Adipocyte (in vitro differentiated cells): ENCODE measurements around the gene VAMP2.

Source experiments
- DNase-seq: peaks from one replicate; pipeline ENCODE4 v3.0.0-alpha.2; 2015; ENCODE audit warnings: low read depth
- H3K27me3 ChIP-seq: replicated peaks from 2 replicates; pipeline ENCODE4 v1.7.0; 2013; ENCODE audit warnings: mild to moderate bottlenecking, low read length, moderate library complexity; ENCODE audit not compliant: control insufficient read depth, insufficient read depth
- H3K36me3 ChIP-seq: 2 replicates; pipeline ENCODE4 v1.7.0; 2013; ENCODE audit warnings: low read length, mild to moderate bottlenecking, moderate library complexity; ENCODE audit not compliant: control insufficient read depth, insufficient read depth, severe bottlenecking
- H3K4me1 ChIP-seq: 2 replicates; pipeline ENCODE4 v1.7.0; 2013; ENCODE audit warnings: mild to moderate bottlenecking, low read length, moderate library complexity; ENCODE audit not compliant: control insufficient read depth, insufficient read depth
- H3K4me3 ChIP-seq: 2 replicates; pipeline ENCODE4 v1.7.0; 2013; ENCODE audit warnings: mild to moderate bottlenecking, low read length, moderate library complexity
- H3K9ac ChIP-seq: 2 replicates; pipeline ENCODE4 v1.7.0; 2013; ENCODE audit warnings: mild to moderate bottlenecking, low read length, moderate library complexity
- H3K9me3 ChIP-seq: 2 replicates; pipeline ENCODE4 v1.7.0; 2013; ENCODE audit warnings: mild to moderate bottlenecking, low read length, moderate library complexity; ENCODE audit not compliant: control insufficient read depth

The VAMP2 gene

GRCh38 chr17:8188263-8188839 is 25.6 kb upstream of the VAMP2 start:
- no peaks in the 10 kb centered on the region for H3K36me3 ChIP-seq
- peaks cover 36% of the 10 kb centered on the region for H3K4me1 ChIP-seq
- peak overlapping the region; percentile 92 for H3K9ac ChIP-seq
- H3K4me3 ChIP-seq: peak overlapping the region; percentile 88
- no peak for DNase-seq
- no peaks in the 10 kb centered on the region for H3K27me3 ChIP-seq
- no peaks in the 10 kb centered on the region for H3K9me3 ChIP-seq

- H3K4me3 ChIP-seq: peak overlapping the region; percentile 93
- no peaks in the 10 kb centered on the region for H3K27me3 ChIP-seq
- H3K36me3 ChIP-seq: no peaks in the 10 kb centered on the region
- H3K9ac ChIP-seq: peak overlapping the region; percentile 92
- peaks cover 33% of the 10 kb centered on the region for H3K4me1 ChIP-seq
- no peaks in the 10 kb centered on the region for H3K9me3 ChIP-seq
- peak; percentile 100 for DNase-seq
These were observed 24.9 kb upstream of the VAMP2 start for GRCh38 chr17:8187517-8188262.

- Histone ChIP-seq H3K9me3 (no peaks in the 10 kb centered on the region), H3K4me3 (peak overlapping the region; percentile 93), H3K36me3 (no peaks in the 10 kb centered on the region), H3K27me3 (no peaks in the 10 kb centered on the region), H3K4me1 (peaks cover 26% of the 10 kb centered on the region), H3K9ac (peak overlapping the region; percentile 84)
- DNase-seq: peak; percentile 92
These were observed 24.2 kb upstream of the VAMP2 start for GRCh38 chr17:8186787-8187516.

- peak overlapping the region; percentile 93 for H3K4me3 ChIP-seq
- no peaks in the 10 kb centered on the region for H3K36me3 ChIP-seq
- H3K9ac ChIP-seq: peak overlapping the region; percentile 84
- DNase-seq: no peak
- no peaks in the 10 kb centered on the region for H3K9me3 ChIP-seq
- H3K27me3 ChIP-seq: no peaks in the 10 kb centered on the region
- peaks cover 23% of the 10 kb centered on the region for H3K4me1 ChIP-seq
These were observed 23.7 kb upstream of the VAMP2 start for GRCh38 chr17:8186446-8186786.

DNA sequence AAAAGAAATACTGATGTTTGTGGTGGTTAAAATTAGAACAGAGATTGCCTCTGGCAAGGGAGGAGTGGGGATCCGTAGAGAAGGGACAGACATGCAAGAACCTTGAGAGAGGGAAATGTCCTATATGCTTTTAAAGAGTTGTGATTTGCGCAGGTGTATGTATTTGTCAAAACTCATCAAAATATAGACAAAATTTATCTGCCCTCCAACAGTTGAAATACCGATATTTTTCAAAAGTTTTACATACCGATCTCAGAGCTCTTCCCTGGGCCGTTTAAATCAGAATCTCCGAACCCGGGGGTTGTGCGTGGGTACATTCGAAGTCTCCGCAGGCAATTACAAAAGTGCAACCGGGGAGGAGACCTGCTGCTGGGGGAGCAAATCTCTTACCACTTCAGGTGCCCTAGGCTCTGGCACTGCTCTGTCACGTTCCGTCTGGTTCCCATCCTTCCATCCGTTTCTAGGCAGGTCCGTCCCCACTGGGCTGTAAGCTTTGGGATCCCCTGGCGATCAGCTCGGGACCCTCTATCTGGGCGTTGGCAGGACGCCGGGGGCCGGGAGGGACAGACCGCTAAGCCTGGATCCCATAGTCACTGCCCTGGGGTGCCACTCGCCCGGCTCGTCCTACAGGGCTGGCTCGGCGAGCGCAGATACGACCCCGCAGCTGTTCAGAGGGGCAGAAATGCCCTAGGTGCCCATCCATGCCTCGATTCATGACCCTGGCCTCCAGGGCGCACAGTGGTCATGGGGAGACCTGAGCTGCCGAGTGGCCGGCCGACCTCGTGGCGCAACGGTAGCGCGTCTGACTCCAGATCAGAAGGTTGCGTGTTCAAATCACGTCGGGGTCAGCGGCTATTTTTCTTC is 23.1 kb upstream of the VAMP2 start:
- H3K9ac ChIP-seq: peak overlapping the region; percentile 84
- no peaks in the 10 kb centered on the region for H3K27me3 ChIP-seq

GRCh38 chr17:8176998-8177731 is 14.4 kb upstream of the VAMP2 start:
- H3K27me3 ChIP-seq: no peaks in the 10 kb centered on the region
- H3K9ac ChIP-seq: peak overlapping the region; percentile 92
- H3K4me3 ChIP-seq: peak overlapping the region; percentile 91

More for the DNA sequence above, 23.1 kb upstream of the VAMP2 start:
- peak; percentile 79 for DNase-seq
- H3K36me3 ChIP-seq: no peaks in the 10 kb centered on the region
- H3K4me3 ChIP-seq: peak overlapping the region; percentile 93
- no peaks in the 10 kb centered on the region for H3K9me3 ChIP-seq
- H3K4me1 ChIP-seq: peaks cover 22% of the 10 kb centered on the region

GRCh38 chr17:8176197-8176940 is 13.6 kb upstream of the VAMP2 start, which contains the start of gene TMEM107:
Gene TMEM107 (minus strand): TSS chr17:8176380. CDS start chr17:8176286, 94 bp downstream.
- no peaks in the 10 kb centered on the region for H3K36me3 ChIP-seq
- peak; percentile 97 for DNase-seq
- peak within 1 kb of the TSS; percentile 92 for H3K9ac ChIP-seq
- peaks cover 20% of the 10 kb centered on the region for H3K4me1 ChIP-seq
- H3K27me3 ChIP-seq: no peaks in the 10 kb centered on the region
- H3K9me3 ChIP-seq: no peaks in the 10 kb centered on the region
- H3K4me3 ChIP-seq: peak within 1 kb of the TSS; percentile 91

More at GRCh38 chr17:8176998-8177731, 14.4 kb upstream of the VAMP2 start:
- Histone ChIP-seq H3K4me1 (peaks cover 20% of the 10 kb centered on the region), H3K36me3 (no peaks in the 10 kb centered on the region), H3K9me3 (no peaks in the 10 kb centered on the region)
- no peak for DNase-seq

- Histone ChIP-seq H3K9ac (peak overlapping the region; percentile 92), H3K27me3 (no peaks in the 10 kb centered on the region), H3K9me3 (no peaks in the 10 kb centered on the region), H3K4me3 (peak overlapping the region; percentile 91), H3K36me3 (no peaks in the 10 kb centered on the region), H3K4me1 (peaks cover 20% of the 10 kb centered on the region)
- DNase-seq: peak; percentile 18
These were observed 13.0 kb upstream of the VAMP2 start for GRCh38 chr17:8175795-8176196.

GRCh38 chr17:8173871-8174322 is 11.1 kb upstream of the VAMP2 start:
- no peak for DNase-seq
- H3K9me3 ChIP-seq: no peaks in the 10 kb centered on the region
- peaks cover 20% of the 10 kb centered on the region for H3K4me1 ChIP-seq
- H3K27me3 ChIP-seq: no peaks in the 10 kb centered on the region
- peak overlapping the region; percentile 90 for H3K9ac ChIP-seq
- peak overlapping the region; percentile 81 for H3K4me3 ChIP-seq
- H3K36me3 ChIP-seq: no peaks in the 10 kb centered on the region
